ENCODE results near the gene SORT1. TPM values are rescaled to one million over a fixed set of nuclear protein-coding genes. Genes with fewer than 3 reads are reported as not detected.
"Not testable (repeated sequence)": the region's sequence is repeated elsewhere in the genome, so short reads cannot be mapped to it uniquely, and the experiment has no call there.

The SORT1 gene
- total RNA-seq (10 to 100 TPM in 1 of 2 donors, 1 to 10 TPM in 1; 5.4 to 10.6 TPM), polyA plus RNA-seq (1 to 10 TPM; 1.0 to 1.3 TPM)

DNA sequence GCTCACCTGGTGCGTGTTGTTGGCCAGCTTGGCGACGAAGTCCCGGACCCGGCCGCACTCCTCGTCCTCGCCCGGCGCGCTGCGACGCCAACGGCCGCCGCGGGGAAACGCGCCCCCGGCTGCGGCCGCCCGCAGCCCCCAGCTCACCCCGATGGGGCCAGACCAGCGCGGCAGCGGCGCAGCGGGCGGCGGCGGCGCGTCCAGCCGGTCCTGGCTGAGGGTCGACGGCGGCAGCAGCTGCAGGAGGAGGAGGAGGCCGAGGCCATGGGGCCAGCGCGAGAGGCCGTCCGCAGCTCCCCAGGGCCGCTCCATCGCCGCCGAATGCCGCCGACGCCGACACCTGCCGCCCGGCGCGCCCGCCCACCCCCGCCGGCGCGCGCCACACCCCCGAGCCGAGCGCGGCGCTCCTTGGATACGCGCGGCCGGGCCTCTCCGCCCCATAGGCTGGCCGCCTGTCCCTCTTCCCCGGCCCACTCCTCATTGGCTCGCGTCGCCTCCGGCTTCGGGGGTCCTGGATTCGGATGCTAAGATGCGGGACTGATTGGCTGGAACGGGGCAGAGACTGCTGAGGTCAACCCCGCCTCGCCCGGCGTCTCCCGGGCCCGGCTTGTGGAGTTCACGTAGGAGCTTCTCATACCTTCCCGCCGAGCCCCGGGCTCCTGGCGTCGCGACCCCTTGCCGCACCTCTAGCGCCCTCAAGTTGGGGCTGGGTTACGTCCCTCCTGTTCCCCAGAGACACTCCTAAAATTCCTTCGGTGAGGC is at the start of gene SORT1:
Gene SORT1 (minus strand): TSS at position 338 of the 762 bp plus-strand sequence. CDS start 26 bp downstream, at position 312.
- peaks cover 5 to 19% (median 9%) of the 10 kb centered on the region in 4 donors for H3K4me1 ChIP-seq (ENCODE audit: control insufficient read depth in 4 of 4, insufficient read depth in 4 of 4, low read length in 3 of 4)
- H3K9me3 ChIP-seq (ENCODE audit: control insufficient read depth in 4 of 4, low read length in 3 of 4), result no peaks in the 10 kb centered on the region
- peaks cover 0 to 19% (median 16%) of the 10 kb centered on the region in 4 donors for H3K36me3 ChIP-seq (ENCODE audit: control insufficient read depth in 4 of 4, insufficient read depth in 3 of 4, low read depth in 1 of 4, low read length in 3 of 4)
- TF ChIP-seq TAF1 (conservative IDR thresholded peaks at IDR 0.05), result no peak
- TF ChIP-seq SP1 (IDR thresholded peaks at IDR 0.05), result peak; percentile 33
- peak within 1 kb of the TSS in 2 of 3 donors; percentile 37 to 81 for H3K4me3 ChIP-seq (ENCODE audit: low read depth in 1 of 3, low read length in 3 of 3)
- WGBS, result under 1% methylated on average over 98 of the region's 98 CpGs
- peak; percentile 76 for DNase-seq (ENCODE audit: low spot score)
- no peak within 1 kb of the TSS for H3K27ac ChIP-seq (ENCODE audit: low read depth in 1 of 2, low read length in 2 of 2)
- H3K9ac ChIP-seq (ENCODE audit: low read depth in 1 of 2, low read length in 2 of 2), result peak within 1 kb of the TSS in 1 of 2 donors; percentile 12
- no peaks in the 10 kb centered on the region for H3K27me3 ChIP-seq (ENCODE audit: control insufficient read depth in 4 of 4, insufficient read depth in 4 of 4, low read length in 3 of 4)

DNA sequence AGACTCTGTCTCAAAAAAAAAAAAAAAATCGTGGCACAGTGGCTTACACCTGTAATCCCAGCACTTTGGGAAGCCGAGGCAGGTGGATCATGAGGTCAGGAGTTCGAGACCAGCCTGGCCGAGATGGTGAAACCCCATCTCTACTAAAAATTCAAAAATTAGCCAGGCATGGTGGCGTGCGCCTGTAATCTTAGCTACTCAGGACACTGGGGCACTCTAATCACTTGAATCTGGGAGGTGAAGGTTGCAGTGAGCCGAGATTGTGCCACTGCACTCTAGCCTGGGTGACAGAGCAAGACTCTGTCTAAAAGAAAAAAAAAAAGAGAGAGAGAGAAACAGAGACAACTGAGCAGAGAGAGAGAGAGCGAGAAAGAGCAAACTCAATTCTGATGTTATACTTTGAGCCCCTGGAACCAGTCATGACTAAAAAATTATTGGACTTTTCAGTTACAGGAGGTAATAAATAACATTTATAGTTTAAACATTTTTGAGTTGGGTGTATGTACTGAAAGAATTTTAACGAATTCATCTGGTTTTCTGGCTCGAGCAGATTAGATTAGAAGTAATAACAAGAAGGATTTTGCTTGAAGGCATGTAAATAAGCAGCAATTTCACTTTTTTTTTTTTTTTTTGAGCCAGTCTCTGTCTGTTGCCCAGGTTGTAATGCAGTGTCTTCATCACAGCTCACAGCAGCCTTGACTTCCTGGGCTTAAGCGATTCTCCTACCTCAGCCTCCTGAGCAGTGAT is 48.4 kb upstream of the SORT1 start:
- H3K9me3 ChIP-seq (ENCODE audit: control insufficient read depth in 4 of 4, low read length in 3 of 4); H3K4me1 ChIP-seq (ENCODE audit: control insufficient read depth in 4 of 4, insufficient read depth in 4 of 4, low read length in 3 of 4); H3K27me3 ChIP-seq (ENCODE audit: control insufficient read depth in 4 of 4, insufficient read depth in 4 of 4, low read length in 3 of 4); H3K4me3 ChIP-seq (ENCODE audit: low read depth in 1 of 3, low read length in 3 of 3); H3K27ac ChIP-seq (ENCODE audit: low read depth in 1 of 2, low read length in 2 of 2); H3K9ac ChIP-seq (ENCODE audit: low read depth in 1 of 2, low read length in 2 of 2); DNase-seq (ENCODE audit: low spot score); H3K36me3 ChIP-seq (ENCODE audit: control insufficient read depth in 4 of 4, insufficient read depth in 3 of 4, low read depth in 1 of 4, low read length in 3 of 4): not testable (repeated sequence)
- WGBS, result 75% methylated on average over 11 of the region's 11 CpGs

- DNase-seq (ENCODE audit: low spot score), result no peak
- no peak overlapping the region for H3K27ac ChIP-seq (ENCODE audit: low read depth in 1 of 2, low read length in 2 of 2)
- no peak overlapping the region for H3K4me3 ChIP-seq (ENCODE audit: low read depth in 1 of 3, low read length in 3 of 3)
- no peaks in the 10 kb centered on the region for H3K36me3 ChIP-seq (ENCODE audit: control insufficient read depth in 4 of 4, insufficient read depth in 3 of 4, low read depth in 1 of 4, low read length in 3 of 4)
- WGBS, result 95% methylated on average over 1 of the region's 1 CpG
- no peak for TF ChIP-seq HNF4G (IDR thresholded peaks at IDR 0.05)
- TF ChIP-seq HNF4A (conservative IDR thresholded peaks at IDR 0.05), result no peak
- TF ChIP-seq FOXA1 (IDR thresholded peaks at IDR 0.05), result no peak
- no peak for TF ChIP-seq ZBTB33 (IDR thresholded peaks at IDR 0.05)
- TF ChIP-seq NR2F2 (IDR thresholded peaks at IDR 0.05), result no peak
- TF ChIP-seq CTCF (IDR thresholded peaks at IDR 0.05; ENCODE audit: low read depth, low read length, missing input control), result no peak
- no peak for TF ChIP-seq FOXA2 (IDR thresholded peaks at IDR 0.05)
- TF ChIP-seq YY1 (IDR thresholded peaks at IDR 0.05), result no peak
- no peak for TF ChIP-seq SP1 (IDR thresholded peaks at IDR 0.05)
- TF ChIP-seq REST (IDR thresholded peaks at IDR 0.05), result no peak
- TF ChIP-seq, protein P1, sequence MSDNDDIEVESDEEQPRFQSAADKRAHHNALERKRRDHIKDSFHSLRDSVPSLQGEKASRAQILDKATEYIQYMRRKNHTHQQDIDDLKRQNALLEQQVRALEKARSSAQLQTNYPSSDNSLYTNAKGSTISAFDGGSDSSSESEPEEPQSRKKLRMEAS (IDR thresholded peaks at IDR 0.05), result no peak
- no peak for TF ChIP-seq TAF1 (conservative IDR thresholded peaks at IDR 0.05)
- no peak for TF ChIP-seq JUND (IDR thresholded peaks at IDR 0.05)
- TF ChIP-seq RAD21 (IDR thresholded peaks at IDR 0.05), result no peak
- TF ChIP-seq EGR1 (IDR thresholded peaks at IDR 0.05; ENCODE audit: low read depth in 2 of 2), result no peak
- no peak for TF ChIP-seq RXRA (IDR thresholded peaks at IDR 0.05)
- no peak for TF ChIP-seq GABPA (IDR thresholded peaks at IDR 0.05 in 1 of 2, conservative IDR thresholded peaks at IDR 0.05 in 1 of 2)
- no peak for TF ChIP-seq ATF3 (IDR thresholded peaks at IDR 0.05)
- no peak overlapping the region for H3K9ac ChIP-seq (ENCODE audit: low read depth in 1 of 2, low read length in 2 of 2)
- no peaks in the 10 kb centered on the region for H3K9me3 ChIP-seq (ENCODE audit: control insufficient read depth in 4 of 4, low read length in 3 of 4)
- no peaks in the 10 kb centered on the region for H3K4me1 ChIP-seq (ENCODE audit: control insufficient read depth in 4 of 4, insufficient read depth in 4 of 4, low read length in 3 of 4)
- H3K27me3 ChIP-seq (ENCODE audit: control insufficient read depth in 4 of 4, insufficient read depth in 4 of 4, low read length in 3 of 4), result peaks cover 0 to 2% (median 0%) of the 10 kb centered on the region in 4 donors
Measured at GRCh38 chr1:109444346-109444745, 46.6 kb upstream of the SORT1 start.

All from liver (tissue), 9 donors.